ENCODE results near the gene SLC24A3.

SLC24A3 gene

DNA sequence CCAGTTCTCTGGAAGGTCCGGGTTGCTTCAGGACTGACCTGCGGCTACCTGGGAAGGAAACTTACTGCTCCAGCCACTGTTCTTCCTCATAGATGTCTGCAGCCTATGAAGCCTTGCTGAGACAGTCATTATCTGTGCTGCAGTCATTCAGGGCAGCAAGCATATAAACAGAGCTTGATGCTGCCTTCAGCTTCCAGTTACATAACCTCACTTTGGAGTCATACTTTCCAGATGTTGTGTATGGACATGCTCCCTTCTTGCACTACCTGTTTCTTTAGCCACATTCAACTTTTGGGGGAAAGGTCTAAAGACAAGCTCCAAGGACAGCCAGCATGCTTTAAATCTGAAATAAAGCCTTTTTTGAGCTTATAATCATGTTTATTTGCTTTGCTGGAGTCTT, 98.1 kb downstream of the SLC24A3 start:
- no peak for DNase-seq

DNA sequence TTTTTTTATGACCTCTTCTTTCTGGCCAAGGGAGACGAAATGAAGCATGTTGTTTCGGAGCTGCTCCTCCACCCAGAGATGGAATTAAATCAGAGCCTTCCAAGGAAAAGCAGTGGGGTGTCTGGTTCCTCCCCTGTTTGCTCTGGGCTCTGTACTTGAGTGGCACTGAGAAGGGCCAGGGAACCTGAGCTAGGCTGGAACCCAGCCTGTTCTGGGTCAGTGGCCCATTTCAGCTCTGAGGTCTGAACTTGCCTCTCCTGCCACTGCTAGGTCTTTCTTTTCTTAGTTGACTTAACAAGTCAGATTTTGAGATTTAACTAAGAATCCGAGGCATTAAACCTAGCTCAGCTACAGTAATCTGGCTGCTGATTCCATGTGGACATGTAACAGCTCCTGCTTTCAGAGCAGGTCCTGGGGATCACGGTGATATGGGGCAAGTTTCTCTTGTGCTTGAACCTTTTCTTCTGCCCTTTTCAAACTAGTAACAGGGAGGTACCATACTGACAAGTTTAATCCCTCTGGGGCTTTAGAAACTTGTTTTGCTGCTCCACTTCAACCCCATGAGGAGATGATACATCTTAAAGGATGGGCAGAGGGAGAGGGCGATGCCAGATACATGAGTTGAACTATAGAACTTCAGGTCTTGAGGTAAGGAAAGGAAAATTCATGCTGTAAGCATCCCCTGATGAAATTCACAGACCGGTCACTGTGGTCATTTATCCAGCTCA, 101.1 kb downstream of the SLC24A3 start:
- no peak for DNase-seq

DNA sequence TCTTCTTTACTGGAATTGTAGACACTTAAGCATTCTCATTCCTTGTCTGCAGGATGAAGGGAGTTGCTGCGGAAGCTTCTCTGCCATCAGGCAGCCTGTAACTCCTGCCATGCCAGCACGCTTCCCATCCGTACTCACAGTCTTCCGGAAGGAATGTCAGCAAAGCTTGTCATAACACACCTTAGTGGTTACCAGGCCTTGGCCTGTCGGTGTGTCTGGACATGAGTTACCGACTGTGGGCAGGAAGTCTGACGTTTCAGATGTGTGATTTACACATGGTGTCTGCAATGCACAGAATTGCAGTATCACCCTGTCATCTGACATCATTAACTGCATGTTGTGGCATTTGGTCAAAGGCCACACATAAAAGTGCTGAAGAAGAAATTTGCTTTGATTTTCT, 102.2 kb downstream of the SLC24A3 start:
- DNase-seq = no peak

DNA sequence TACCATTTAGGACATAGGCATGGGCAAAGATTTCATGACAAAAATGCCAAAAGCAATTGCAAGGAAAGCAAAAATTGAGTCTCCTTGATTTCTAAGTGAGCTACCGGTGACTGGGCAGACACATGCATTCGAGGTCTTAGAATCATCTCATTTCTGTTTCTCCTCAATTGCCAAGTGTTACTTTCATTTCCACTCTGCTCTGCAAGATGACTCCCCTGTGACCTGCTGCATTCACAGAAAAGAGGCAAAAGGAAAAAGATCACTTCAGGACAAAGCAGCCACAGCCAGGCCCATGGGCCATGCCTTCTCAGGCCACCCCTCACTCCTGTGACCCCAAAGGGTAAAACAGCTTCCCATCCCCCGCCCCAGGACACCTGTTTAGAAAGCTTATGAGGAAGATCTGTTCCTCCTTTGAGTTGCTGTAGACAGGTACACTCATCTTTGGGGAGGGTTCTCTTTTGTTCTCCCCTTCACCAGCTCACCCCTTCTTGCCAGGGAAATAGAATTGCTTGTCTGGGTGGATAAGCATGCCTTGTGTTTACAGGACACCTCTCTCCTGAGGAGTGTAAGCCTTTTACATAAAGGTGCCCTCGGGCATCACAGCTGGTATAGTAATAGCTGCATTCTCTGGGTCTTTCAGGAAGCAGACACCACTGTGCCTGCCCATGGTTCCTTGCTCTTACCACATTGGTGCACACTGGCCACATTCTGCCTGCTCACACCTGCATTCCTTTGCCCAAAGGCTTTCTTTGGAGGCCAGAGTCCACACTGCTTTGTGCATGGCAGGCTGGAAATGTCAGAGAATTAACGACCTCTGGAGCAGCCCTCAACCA, 105.0 kb downstream of the SLC24A3 start:
- DNase-seq = no peak

DNA sequence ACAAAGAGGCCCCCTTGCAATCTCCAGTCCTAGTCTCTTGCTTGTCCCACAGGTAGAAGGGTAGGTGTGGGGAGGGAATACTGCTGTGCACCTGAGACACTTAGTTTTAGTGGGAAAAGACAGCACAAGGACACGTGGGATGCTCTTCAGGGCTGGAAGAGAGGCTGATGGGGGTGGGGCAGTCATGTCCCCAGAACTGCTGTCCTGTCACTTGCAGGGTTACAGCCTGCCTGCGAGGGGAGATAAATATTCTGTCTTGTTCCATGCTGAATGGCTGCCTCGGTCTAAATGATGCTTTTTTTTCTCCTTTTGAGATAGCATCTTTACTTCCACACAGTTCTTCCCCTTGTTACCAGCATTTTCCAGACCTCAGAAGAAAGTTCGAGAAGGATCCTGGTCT, 106.2 kb downstream of the SLC24A3 start:
- DNase-seq = no peak

DNA sequence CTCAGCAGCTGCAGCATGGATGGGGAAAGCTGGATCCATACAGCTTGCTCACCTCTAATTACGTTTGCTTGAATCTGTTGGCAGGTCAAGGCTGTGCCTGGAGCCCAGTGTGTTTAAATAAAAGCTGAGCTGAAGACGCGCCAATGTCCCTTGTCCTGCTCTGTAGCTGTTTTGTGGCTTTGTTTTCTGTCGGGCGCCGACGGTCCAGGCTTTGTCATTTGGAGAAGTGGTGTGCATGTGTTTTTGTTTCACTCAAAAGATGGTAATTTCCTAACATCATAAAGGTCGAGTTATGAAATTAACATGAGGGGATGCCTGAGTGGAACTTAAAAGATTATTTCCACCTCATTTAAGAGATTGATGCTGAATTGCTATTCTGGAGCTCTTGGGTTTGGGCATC, 107.6 kb downstream of the SLC24A3 start:
- DNase-seq = no peak

DNA sequence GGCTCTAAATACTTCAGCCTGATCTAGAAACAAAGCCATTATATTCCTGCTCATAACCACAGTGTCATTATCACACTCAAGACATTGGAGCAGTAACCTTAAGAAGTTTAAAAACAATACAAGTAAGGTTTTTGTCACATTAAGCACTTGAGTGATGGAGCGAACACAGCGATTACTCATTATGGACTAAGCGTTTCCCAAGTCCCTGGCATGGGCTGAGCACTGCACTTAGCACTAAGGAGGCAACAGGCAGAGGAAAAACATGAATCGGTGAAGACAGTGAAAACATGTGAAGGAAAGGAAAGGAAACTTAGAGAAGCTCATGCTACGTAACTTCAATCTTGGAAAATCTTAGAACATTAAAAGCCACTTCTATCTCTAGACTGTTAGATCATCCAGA, 108.7 kb downstream of the SLC24A3 start:
- no peak for DNase-seq

DNA sequence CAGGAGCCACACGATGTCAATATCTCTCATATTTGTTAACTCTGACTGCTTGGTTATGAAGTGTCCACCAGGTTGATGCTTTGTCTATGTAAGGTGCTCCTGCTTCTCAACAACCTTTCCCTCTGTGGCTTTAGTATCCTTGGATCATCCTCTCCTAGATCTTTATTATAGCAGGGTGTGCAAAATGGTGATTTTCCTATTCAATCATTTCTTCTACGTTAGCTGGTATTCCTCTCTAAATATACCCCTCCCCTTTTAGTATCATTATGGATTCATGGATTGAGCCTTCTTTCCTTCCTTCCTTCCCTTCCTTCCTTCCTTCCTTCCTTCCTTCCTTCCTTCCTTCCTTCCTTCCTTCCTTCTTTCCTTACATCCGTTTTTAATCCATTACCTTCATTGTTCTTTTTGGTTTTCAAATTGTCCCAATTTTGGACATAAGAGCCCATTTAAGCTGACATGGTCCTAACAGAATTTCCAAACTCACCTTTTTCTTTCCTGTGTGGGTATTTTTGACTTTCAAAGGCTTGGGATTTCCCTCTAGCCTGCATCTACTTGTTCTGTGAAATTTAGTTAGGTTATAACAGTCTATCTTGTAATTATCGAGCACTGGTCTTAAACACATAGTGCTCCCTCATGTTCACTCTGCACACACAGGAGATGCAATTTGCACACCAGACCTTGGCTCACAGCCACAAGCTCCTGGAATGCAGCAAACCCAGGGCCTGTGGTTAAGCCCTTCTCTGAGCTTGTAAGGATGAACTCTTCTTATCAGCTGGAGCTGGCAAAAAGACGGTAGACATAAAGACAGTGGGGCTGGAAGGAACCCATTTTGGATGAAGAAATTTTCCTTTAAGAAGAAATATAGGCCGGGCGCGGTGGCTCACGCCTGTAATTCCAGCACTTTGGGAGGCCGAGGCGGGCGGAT, 109.9 kb downstream of the SLC24A3 start:
- DNase-seq = no peak

DNA sequence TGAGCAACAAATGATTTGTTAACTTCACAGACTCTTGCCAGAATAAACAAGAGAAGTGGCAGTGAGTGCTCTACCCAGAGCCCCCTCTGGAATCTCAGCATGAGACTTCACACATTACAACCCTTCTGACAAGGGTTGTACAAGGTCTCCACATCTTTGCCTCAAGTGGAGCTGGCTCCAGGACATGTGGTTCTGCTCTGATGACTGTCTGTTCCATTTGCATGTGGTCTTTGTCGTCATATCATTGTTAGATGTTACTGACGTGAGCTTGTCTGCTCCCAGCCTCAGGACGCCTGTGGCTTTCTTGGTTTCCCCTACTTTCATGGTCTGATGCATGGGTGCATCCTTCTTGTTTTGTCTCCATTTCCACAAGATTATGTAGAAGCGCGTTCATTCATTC, 115.0 kb downstream of the SLC24A3 start:
- DNase-seq = no peak

DNA sequence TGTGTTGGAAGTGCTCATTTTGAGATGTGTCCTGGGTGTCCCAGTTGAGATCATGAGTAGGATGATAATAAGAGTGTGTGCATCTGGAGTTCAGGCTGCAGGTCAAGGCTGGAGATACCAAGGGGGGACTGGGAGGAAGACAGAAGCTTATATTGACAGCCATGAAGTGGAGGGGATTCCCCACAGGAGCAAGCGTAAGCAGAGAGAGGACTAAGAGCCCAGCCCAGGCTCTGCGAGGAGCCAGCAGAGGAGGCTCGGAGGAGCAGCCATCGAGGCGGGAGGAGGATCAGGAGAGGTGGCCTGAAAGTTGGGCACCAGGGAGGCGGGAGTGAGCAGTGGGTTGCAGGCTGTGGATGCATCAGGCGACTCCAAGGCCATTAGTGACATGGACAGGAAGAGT, 116.2 kb downstream of the SLC24A3 start:
- no peak for DNase-seq

DNA sequence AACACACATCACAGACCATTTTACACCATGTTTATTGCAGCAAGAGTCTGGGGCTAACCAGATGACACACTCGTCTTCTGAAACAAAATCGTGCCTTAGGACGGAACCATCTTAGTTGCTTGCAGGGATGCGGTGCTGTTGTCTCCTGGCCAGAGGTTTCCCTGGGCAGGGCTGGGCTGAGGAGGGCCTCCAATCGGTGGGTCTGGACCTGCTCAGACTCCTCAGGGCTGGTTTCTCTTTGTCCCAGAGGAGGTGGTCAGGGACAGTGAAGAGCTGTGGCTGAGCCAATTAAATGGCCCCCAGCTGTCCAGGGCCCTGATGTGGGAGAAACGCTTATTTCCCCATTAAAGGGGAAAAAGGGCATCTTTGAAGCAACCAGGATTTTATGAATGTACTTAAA, 117.6 kb downstream of the SLC24A3 start:
- no peak for DNase-seq

DNA sequence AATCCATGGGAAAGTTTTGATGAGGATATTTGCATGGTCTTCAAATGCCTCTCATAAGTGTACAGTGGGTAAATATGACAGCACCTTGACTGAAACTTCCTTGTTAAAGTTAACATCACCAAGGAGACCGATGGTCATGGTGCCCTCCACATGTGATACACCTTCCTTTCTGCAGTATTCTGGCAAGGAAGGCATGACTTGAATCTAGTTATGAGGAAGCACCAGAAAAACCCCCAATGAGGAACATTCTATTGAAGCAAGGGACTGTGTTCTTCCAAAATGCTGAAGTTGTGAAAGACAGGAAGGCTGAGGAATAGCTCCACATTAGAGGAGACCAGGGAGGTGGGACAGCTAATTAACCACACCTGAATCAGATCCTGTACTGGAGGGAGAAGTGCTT, 118.3 kb downstream of the SLC24A3 start:
- no peak for DNase-seq

DNA sequence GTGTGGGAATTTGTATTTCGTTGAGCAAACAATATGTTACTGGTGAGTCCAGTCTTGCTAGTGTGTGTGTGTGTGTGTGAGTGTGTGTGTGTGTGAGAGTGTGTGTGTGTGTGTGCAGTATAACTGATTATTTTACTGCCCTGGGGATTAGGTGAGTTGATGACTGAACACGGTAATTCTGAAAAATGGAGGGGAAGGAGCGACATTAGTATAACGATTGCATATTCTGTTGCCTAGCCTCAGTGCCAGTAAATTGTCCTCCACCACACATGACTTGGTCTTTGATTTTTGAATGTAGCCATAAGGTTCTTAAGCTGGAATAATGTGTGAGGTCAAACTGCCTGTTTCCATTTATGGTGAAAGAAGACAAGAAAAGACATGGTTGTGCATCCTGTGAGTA, 121.1 kb downstream of the SLC24A3 start:
- DNase-seq = no peak

DNA sequence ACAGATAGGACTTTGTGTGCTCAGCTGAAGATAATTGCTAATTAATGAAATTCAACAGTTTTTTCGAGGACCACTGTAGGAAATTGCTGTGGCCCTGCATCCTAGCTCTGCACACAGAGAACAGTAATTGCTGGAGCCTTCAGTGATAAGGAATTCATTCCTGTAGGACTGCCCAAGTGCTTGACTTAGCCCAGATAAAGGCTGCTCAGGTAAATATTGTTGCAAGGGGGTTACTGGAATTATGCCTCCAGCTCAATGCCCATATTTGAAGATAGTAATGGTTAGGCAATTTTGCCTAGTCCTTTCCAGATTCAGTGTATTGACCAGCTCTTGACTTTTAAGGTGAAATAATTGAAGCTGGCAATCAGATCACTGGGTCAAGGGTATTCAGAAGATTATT, 122.9 kb downstream of the SLC24A3 start:
- no peak for DNase-seq

DNA sequence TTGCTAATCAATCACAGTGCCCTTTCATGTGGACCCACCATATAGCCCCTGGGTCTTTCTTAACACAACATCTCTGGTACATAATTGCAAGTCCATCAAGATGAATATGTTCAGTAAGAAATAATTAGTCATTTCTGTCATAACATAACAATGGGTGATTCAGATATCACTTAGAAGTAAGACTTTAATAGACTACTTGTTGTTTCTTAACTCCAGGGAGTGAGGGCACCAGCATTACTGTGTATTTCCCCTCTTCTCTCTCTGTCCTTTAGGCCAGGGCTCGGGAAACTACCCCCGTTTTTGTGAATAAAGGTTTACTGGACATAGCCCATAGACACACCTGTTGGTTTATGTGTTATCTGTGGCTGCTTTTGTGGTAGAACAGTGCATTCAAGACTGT, 123.5 kb downstream of the SLC24A3 start:
- no peak for DNase-seq

DNA sequence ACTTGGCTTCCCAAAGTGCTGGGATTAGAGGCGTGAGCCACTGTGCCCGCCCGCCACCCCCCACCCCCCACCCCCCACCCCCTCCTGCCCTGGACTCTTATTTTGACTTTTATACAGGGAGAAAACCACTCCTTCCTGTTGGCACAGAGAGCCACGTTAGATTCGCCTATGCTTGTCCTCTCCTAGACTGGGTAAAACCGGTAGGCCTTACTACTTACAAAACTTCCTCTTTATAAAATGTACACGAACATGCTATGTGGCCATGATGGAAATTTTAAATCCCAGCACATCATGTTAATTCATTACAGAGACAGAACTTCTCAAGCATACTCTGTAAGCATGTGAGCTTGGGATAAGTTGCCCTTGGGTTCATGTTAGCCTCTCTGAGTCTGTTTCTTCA, 124.2 kb downstream of the SLC24A3 start:
- DNase-seq = no peak

DNA sequence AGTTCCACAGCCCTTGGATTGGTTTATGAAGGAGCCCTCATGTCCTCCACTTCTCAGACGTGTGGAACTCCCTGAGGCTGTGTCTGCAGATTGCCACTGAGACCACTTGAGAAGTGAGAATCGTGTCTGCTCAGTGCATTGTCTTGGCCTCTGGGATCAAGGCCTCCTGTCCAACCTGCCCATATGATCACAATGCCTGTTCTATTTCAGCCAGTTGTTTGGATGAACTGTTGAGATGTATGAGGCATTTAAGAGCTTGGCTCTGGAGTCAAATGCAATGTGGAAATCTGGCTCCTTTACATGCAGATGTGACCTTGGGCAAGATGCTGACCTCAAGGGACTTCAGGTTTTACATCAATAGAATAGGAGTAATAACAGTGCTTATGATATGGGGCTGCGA, 125.9 kb downstream of the SLC24A3 start:
- DNase-seq = no peak

DNA sequence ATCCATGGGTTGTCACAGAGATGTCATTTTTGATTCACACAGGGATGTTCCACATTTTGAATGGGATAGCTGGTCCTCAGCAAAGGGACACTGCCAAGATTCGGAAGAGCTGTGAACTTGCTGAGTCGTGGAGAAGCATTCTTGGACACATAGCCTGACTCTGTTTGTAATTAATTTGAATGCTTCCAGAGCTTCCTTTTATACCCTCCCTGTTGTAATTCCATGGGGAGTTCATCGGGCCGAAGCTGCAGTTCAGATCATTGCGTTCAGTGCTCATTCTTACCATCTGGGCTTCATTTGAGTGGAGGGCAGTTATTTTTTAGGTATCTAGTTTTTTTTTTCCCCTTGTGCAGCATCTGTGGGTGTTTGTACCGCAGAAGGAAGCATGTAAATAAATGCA, 126.5 kb downstream of the SLC24A3 start:
- no peak for DNase-seq

DNA sequence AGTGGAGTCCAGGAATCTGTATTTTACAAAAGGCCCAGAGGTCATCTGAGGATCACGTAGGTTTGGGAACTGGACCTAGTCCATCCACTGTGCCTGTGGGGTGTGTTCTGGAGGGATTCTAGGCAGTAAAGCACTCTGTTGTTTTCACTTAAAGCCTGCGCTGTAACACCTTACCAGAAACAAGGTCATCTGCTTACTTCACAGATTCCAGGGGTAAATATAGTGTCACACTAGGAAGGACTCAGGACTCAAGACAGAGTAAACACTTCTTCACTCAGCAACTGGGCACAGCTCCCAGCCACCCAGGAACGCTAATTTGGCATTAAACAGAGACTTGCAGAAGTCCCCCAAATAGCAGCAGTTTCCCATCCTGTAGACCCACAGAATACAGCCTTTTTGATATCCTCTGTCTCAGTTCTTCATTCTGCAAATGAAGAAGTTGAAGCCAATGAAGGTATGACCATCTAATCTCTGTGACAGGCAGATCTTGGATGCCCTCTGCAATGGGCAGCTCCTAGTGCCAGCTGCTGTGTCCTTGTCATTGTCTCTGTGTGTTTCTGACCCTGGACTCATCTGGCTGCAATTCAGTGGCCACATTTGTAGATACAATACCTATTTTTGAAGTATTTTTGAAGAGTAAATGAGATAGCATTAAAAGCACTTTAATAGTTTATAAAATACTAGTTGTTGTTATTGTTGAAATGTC, 129.1 kb downstream of the SLC24A3 start:
- no peak for DNase-seq

DNA sequence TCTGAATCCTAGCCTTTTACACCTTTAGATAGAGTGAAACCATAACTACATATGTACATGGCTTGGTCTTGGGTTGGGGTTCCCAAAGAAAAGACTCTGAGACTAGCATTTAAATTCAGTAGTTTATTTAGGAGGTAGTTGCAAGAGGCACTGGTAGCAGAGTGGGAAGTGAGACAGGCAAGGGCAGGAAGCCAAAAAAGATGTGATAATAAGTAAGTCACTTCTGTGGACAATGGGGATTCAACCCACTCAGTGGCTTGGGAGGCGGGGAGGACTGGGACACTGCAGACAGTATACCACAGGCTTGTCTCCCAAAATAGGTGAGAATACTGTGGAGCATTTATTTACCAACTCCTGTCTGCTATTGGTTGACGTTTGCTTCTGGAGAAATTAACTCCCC, 131.9 kb downstream of the SLC24A3 start:
- DNase-seq = no peak

DNA sequence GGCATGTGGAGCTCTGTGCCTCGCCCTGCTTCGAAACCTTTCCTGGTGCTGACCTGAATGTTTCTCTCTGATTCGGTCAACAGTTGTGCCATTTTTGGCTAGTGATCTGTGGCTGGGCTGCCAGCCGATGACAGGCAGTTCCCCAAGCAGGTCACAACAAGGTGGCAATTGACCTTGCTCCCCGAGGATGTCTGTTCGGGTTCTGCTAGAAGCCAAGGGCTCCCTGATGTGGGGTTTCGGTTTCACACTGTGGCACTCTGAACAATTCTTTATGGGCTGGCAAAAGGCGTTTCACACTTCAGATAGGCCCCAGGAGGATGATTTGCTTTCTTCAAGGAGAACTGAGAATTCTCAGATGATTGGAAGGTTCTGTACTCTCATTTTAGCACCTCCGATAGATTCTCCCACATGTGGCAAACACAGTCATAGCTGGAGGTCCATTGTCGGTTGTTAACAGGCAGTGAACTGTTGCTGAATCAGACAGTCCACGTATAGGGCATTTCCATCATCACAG, 135.6 kb downstream of the SLC24A3 start:
- DNase-seq = peak; percentile 48

DNA sequence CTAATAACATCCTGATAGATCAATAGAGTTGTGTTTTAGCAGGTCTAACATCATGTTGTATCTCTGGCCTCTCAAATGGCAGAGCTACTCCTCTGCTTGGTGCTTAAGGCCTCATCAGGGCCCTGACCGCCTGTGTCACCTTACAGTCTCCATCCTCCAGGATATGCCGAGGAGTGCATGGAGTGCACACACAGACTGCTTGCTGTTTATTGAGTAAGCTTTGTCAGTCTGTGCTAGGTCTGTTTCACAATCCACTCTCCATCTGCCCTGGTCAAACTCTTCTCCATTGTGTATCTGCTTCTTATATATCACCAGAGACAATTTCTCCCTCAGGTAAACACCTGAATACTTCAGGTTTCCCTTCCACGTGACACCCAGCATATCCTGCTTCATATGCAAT, 136.1 kb downstream of the SLC24A3 start:
- DNase-seq = no peak

DNA sequence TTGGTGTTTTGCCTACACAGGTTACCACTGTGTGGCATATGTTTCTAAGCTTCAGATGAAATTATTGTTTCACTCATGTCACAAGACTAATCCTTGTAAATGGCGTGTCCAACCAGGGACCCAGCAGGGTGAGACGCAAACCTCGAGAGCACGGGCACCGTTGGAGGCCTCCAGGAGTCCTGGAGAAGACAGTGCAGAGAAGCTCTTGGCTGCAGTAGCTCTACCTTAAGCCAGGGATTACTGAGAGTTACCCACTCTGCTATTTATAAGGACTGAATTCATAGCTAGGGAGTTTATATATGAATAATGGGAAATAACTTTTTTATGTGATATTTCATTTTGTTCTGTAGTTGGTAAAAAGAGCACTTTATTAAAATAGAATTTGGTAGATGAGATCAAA, 137.4 kb downstream of the SLC24A3 start:
- DNase-seq = no peak

All from RPMI8226 (cell line).